Inflammatory macrophage treated with lipopolysaccharide for 1 hour (primary cell): ENCODE data around the gene TSEN15.

Experiments used
- DNase-seq, 2 donors: peaks; one replicate each; pipeline ENCODE4 v3.0.0-alpha.2; 2020 to 2022

Gene TSEN15

GRCh38 chr1:184051485-184052193 lies at the start of gene TSEN15:
TSEN15 (plus strand) TSS chr1:184051730; CDS start chr1:184051756, 26 bp downstream.
- DNase-seq, result peak; percentile 59 to 76

DNA sequence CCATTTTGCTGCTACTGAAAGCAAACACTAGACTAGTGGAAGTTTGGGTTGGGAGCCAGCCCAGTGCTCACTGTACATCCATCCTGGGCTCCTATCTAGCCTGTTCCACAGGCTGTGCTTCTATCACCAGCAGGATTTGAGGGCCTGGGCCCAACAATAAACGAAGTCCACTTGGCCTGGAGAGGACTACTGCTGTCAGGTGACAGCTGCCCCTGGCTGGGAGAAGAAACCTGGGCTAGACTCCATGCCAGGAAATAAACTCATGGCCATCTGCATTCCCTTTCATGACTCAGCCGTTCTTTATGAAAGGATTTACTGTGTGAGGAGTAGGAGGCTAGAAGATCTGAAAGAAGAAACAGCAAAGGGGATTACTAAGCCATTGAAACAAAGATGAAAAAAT lies 49.5 kb upstream of the TSEN15 start:
- no peak for DNase-seq

DNA sequence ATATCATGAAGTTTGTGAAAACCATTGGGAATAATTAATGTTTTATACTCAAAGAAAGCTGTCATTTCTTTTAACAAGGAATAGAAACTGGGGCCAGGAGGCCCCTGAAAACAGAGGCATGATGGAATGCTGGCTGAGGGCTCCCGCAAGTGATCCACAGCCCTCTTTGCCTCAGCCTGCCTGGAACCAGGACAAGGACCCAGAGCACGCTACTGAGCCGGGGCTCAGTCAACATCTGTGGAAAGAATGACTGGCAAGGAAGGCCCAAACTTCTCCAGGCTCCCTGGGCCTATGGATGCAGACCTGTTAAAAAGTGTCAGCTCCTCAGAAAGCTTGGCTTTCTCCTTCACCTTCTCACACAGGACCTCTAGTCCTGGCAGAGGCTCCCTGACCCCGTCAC lies 46.6 kb upstream of the TSEN15 start:
- DNase-seq, result no peak

DNA sequence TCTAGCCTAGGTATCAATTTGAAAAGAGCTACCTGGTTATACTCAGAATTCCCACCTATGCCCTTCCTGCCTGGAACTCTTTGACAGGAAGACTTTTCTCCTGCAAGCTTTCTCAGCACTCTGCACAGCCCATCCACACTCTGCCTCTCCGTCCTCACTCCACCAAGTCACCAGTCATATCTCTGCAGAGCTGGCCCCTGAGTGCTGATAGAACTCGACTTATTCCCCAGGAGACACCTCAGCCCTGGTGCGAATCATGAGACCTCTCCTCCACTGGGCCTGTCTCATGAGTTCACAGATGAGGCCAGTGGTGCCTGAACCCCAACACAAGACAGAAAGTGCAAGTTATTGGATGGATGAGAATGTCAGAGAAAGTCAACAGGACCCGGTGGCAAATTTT lies 46.0 kb upstream of the TSEN15 start:
- no peak for DNase-seq

DNA sequence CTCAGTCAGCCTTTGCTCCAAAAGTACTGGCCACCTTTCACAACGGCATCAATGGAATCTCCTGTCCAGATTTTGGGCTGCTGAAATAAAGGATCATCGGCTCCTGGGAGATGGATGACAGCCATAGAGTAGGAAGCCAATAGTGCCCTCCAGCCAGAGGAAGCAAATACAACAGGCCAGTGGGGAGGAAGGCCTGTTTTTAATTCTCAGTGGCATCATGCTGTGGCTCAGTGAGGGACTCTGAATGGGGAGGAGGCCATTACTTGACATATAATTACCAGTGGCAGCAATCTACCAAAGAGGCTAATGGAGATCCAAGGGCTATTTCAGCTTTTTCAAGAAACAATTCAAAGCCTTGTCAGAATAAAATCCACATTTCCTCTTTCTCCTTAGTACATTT lies 40.7 kb upstream of the TSEN15 start:
- no peak for DNase-seq

DNA sequence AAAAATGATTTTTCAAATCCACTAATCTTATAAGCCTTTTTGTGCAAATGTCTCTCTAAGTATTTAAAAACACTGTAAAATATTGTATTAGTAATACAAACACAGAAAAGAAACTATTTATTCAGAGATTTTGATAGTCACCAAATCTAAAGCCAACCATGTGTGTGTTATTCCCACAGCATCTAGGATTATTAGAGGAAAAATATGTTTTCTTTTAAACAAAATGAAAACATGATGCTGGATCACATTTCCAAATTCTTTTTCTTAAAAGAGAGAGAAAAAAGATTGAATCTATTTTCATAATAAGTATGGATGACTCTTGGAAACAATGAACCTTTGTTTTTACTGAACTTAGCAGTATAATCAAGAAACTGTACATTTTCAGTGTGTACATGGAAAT lies 39.3 kb upstream of the TSEN15 start:
- no peak for DNase-seq

GRCh38 chr1:184014271-184014670 lies 37.3 kb upstream of the TSEN15 start:
- no peak for DNase-seq

DNA sequence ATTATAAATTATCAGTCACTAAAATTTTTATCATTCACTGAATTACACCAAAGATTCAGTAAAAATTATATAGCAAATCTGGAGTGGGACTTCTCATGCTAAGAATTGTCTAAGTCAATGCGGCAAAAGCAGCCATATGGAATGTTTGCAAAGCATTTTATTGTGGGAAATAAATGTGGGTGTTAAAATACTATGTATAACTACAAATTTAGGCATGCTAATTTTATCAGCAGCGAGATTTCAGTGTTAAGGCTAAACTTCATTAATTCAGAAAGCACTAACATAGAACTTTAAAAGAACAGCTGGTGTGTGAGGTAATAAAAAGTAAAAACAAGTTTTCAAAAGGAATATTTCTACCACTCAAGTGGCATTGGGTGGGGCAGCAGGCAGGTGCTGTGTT lies 35.4 kb upstream of the TSEN15 start:
- DNase-seq, result no peak

- DNase-seq, result peak; percentile 43 to 60
Measured at GRCh38 chr1:184017306-184017705, 34.2 kb upstream of the TSEN15 start.

DNA sequence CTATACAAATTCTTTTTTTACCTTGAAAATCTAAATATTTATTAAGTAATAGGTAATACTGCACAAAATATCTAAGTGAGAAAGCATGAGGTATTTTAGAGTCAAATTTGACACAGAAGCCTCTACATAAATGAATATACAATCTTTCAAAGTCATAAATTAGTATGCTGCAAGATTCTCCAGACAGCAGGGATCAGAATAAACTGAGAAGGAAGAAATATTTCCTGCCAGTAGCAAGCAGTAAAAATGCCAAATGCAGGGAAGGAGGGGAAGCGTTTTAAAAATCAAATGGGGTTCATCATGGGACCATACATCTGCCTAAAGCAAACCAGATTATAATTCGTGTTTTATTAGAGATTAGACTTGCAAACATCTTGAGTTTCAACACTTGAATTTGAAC lies 32.9 kb upstream of the TSEN15 start:
- no peak for DNase-seq

DNA sequence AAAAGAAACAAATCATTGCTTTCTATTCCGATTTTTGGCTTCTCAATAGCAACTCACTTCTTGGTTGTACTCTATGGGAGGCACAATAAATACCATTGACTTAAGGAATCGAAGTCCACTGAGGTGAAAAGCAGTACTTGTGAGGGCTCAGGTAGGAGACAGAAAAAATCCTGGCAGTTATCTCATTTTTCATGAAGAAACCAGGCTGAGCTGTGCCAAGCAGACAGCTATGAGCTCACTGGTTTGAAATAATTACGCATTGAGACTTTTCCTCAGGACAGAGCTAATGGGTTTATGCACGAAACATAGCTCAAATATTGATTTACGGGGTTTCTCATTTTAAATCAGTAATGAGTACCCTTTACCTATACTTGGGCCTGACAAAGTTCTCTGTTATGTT lies 32.5 kb upstream of the TSEN15 start:
- DNase-seq, result no peak

DNA sequence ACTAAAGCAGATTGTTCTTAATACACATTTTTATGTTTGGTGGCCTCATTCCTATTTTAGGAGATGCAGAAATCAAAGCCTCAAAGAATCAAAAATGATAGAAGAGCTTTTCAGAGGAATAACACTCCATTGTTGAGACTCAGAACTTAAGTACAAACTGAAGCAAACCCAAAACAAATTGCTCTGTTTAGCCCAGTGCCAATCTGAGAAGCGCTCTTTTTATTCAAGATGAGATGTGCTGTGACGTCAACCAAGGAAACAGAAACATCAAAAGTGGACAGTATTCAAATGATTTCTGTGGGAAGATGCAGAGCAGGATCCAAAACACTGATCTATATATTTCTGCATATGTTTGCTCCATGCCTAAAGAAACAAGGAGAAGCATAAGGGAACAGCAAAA lies 32.0 kb upstream of the TSEN15 start:
- DNase-seq, result no peak

- DNase-seq, result no peak
Measured at GRCh38 chr1:184020328-184020727, 31.2 kb upstream of the TSEN15 start.

- peak in 1 of 2 donors; percentile 5 for DNase-seq
Measured at GRCh38 chr1:184020855-184021254, 30.7 kb upstream of the TSEN15 start.

DNA sequence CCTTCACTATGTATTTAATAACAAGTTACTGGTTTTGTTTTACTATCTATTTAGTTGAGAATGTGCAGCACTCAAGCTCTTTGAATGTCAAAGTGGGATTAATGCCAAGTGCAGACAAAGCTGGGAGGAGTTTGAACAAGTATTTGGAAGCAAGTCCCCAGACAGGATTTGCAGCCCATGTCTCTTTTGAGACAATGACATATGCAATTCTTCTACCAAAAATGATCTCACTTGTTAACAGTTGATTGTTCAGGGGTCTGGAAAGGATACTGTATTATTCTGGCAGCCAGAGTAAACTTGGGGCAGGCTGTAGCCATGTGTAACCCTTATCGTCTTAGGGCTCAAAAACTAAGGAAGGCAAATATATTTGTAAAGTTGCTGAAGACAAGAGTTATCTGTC lies 29.8 kb upstream of the TSEN15 start:
- no peak for DNase-seq

DNA sequence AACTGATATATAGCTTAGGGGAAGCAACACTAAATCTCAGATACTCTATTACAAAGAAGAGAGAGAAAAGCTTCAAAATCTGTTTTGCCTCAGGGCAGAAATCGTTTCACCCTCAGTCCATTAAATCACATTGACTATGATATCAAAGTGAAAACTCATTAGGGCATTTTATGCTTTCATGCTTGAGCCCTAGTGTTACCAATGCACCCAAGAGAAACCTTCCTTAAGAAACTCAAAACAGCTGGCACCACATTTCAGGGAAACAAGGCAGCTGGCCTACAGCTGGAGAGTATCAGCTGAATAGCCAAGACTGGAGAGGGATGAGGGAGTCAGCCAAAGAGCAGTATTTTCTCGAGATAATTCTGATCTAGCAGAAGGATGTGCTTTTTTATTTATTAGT lies 28.9 kb upstream of the TSEN15 start:
- no peak for DNase-seq

DNA sequence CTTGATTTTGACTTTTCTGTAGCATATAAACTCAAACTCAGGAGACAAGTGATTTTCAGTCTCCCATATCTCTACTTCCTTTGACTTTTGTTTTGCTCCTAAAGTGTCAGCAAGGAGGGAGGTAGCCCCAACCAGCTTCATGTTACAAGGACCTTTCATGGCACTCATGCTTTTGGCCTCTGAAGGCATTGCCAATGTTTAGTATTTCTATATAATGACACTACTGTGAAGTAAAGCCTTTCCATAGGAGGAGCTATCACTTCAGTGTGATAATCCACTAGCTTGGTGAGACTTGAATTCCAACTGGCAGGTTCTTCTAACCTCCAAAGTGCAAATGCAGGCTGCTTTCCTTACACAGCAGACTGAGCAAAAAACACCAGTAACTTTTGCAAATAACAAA lies 28.4 kb upstream of the TSEN15 start:
- DNase-seq, result no peak

- DNase-seq, result no peak
Measured at GRCh38 chr1:184025242-184025675, 26.3 kb upstream of the TSEN15 start.

- DNase-seq, result no peak
Measured at GRCh38 chr1:184027826-184028695, 23.5 kb upstream of the TSEN15 start.

DNA sequence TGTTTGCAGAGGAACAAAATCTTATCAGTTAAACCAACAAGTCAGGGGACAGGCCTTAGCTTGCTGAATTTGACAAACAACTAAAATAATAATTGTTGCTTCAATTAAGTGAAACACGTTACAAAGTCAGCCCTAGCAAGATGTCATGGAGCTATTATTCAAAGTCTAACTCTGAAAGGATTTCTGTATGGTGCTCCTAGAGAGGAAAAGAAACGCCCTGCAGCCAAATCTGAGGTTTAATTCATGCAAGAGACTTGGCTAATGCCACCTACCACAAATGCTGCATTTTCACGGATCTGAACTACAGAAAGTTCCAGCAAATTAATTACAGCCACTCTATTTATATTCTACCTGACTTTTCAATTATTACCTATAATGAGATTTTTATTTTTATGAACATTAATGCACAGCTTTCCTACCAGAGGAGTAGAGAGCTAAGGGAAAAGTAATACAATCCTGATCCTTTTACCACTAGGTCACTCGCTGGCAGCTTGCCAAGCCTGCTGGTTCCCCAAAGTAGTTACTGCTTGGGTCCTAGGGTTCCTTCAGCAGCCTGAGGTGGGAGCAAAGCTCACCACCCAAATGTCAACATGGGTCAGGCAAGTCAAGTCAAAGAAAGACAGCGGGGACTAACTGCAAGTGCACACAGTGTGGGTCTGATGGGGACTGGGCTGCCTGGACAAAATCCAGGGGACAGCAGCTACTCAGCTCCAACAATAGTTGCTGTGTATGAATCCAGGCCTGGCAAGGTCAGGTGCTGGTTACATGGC lies 22.5 kb upstream of the TSEN15 start:
- DNase-seq, result no peak

GRCh38 chr1:184030433-184031091 lies 21.0 kb upstream of the TSEN15 start:
- DNase-seq, result no peak

DNA sequence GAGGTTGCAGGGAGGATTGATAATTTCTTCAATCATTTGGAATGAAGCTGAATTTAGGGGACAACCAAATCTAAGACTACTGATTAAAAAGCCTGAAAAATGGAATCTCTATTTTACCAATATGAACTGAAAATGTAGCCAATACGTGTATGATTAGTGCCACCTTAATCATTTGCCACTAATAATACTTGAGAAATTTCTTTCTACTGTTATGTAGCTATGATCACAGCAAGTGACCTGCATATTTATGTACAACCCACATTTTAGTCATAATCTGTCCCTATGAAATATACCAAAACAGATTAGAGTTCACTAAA lies 20.5 kb upstream of the TSEN15 start:
- no peak for DNase-seq
